ENCODE results near the gene SDHD. TPM values are rescaled to one million over a fixed set of nuclear protein-coding genes. Genes with fewer than 3 reads are reported as not detected.
A peak's percentile ranks its signal among the peaks of the same experiment; 100 is the strongest.

Gene SDHD
- total and polyA plus RNA-seq, 10 of the 15 experiments (the other 5 are each of a cell fraction or from before 2014, with no cell fraction given) = 114 to 775 (median 187) TPM

DNA sequence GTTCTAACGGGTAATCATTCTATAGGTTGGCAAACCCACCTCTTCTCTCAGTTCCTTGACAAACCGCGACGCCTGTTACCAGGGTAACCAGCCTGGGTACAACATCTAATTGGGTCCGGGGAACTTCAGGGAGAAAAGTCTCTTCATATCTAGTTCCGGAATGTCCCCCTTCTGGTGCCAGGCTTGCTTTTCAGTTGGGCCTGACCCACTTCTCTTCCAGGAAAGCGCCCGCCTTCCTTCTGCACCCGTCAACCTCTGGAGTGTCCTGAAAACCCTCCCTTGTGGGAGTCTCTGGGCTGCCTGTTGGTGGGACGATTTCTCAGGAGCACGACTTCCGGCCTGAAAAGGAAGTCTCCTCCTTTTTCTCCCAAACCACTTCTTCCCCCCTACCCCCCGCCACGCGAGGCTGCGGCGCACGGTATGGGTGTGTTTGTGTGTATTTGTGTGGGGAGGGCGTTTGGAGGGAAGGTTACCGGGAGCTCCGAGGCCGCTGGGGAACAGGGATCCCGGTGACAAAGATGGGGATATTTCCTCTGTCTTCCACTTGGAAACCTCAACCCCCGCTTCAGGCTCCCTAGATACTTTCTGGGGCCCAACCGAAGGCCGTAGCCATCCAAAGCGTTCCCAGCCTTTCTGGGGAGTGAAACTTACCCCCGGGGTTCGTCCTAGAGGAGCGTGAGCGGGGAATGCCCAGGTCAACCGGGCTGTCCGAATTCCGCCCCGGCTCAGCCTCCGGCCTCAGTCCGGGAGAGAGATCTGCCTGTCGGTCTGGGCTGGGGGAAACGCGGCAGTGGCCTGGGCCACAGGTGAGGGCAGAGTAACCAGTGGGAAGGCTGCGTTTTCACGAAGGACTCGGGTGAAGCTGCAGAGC, 12.5 kb upstream of the SDHD start, which contains the start of the genes NKAPD1 and PIH1D2:
NKAPD1 (plus strand) TSS at position 359 of the 871 bp plus-strand sequence. CDS start 1,276 bp downstream, outside the sequence.
PIH1D2 (minus strand) TSS at position 77 of the 871 bp plus-strand sequence. CDS start 843 bp downstream, outside the sequence.
- ATAC-seq = peak; percentile 92
- CTCF ChIA-PET = interaction anchor here (1.2 kb wide), 1 partner anchor 142 kb away, joined by 3 read pairs; no protein-coding TSS in a partner anchor
- peak within 1 kb of the TSS; percentile 94 for H3K4me2 ChIP-seq (ENCODE audit: control insufficient read depth, insufficient read depth)
- FAIRE-seq = peak; percentile 89
- H3K9me3 ChIP-seq (replicated peaks; ENCODE audit: control insufficient read depth, insufficient read depth, low read length) = no peaks in the 10 kb centered on the region
- 0 out of 2 replicates have a peak, but pooled peaks cover 3% of the 10 kb centered on the region for H3K4me1 ChIP-seq (ENCODE audit: control insufficient read depth, insufficient read depth, low read length)
- SMC1A ChIA-PET (ENCODE audit: uncharacterized antibody, unreplicated experiment) = interaction anchor here (1.2 to 1.6 kb wide), 2 partner anchors 10 to 12 kb away, joined by 3 to 4 read pairs; partner anchors contain the start of genes SDHD and TIMM8B
- under 1% methylated on average over 43 of the region's 43 CpGs for WGBS (ENCODE audit: insufficient coverage, insufficient replicate concordance, low lambda C conversion rate, missing lambda C conversion rate)
- no peaks in the 10 kb centered on the region for H3K36me3 ChIP-seq (ENCODE audit: control insufficient read depth in 2 of 2, insufficient read depth in 2 of 2, low read length in 1 of 2)
- peak within 1 kb of the TSS; percentile 85 for H3K4me3 ChIP-seq
- RAD21 ChIA-PET (ENCODE audit: unreplicated experiment) = no interaction called here
- no peaks in the 10 kb centered on the region for H3K27me3 ChIP-seq (replicated peaks in 1 of 2; ENCODE audit: control insufficient read depth in 2 of 2, insufficient read depth in 2 of 2, low read length in 1 of 2)
- in situ Hi-C loops (cut with MboI) (no loop called here), intact Hi-C loops (cut with micrococcal nuclease; ENCODE audit: unreplicated experiment) (loop anchor here (1.0 to 2.0 kb wide), 2 partner anchors 12 to 49 kb away; partner anchors contain the start of genes DLAT, SDHD and TIMM8B)
- H3K9ac ChIP-seq (ENCODE audit: control insufficient read depth, insufficient read depth, low read length) = peak within 1 kb of the TSS; percentile 94
- H3K27ac ChIP-seq (ENCODE audit: control insufficient read depth, insufficient read depth) = peak within 1 kb of the TSS; percentile 97
- H4K20me1 ChIP-seq (ENCODE audit: control insufficient read depth, insufficient read depth) = no peaks in the 10 kb centered on the region
- peak within 1 kb of the TSS; percentile 94 for H2AFZ ChIP-seq (ENCODE audit: control insufficient read depth, low read depth, low read length)
- DNase-seq (ENCODE audit: low read depth, low spot score) = peak; percentile 88
- no TSS peak for BruUV-seq (replicated peaks)
- POLR2A ChIA-PET = interaction anchor here (2.8 kb wide), 1 partner anchor 13 kb away, joined by 9 read pairs; the partner anchor contains the start of genes SDHD and TIMM8B
- H3K79me2 ChIP-seq (ENCODE audit: control insufficient read depth, insufficient read depth, low read length) = peaks cover 20% of the 10 kb centered on the region
- TF ChIP-seq RUNX3 (IDR thresholded peaks at IDR 0.05; ENCODE audit: low read length) = peak; percentile 89
- TF ChIP-seq EZH2 (IDR thresholded peaks at IDR 0.05; ENCODE audit: borderline replicate concordance, control insufficient read depth, low read depth, low read length) = no peak
- peak; percentile 46; the same call in 1 of the 2 replicates for TF ChIP-seq DPF2 (IDR thresholded peaks at IDR 0.05)
- TF ChIP-seq, protein P1, sequence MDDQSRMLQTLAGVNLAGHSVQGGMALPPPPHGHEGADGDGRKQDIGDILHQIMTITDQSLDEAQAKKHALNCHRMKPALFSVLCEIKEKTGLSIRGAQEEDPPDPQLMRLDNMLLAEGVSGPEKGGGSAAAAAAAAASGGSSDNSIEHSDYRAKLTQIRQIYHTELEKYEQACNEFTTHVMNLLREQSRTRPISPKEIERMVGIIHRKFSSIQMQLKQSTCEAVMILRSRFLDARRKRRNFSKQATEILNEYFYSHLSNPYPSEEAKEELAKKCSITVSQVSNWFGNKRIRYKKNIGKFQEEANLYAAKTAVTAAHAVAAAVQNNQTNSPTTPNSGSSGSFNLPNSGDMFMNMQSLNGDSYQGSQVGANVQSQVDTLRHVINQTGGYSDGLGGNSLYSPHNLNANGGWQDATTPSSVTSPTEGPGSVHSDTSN (IDR thresholded peaks at IDR 0.05; ENCODE audit: insufficient replicate concordance, low read depth, low read length) = no peak
- TF ChIP-seq SUZ12 (IDR thresholded peaks at IDR 0.05; ENCODE audit: unreplicated experiment) = no peak
- TF ChIP-seq MXI1 (IDR thresholded peaks at IDR 0.05; ENCODE audit: low read depth, low read length) = peak; percentile 84
- peak in 1 of 2 experiments; percentile 68; a peak in 1 of 4 replicates for TF ChIP-seq SRF (IDR thresholded peaks at IDR 0.05; ENCODE audit: low read depth in 2 of 2, low read length in 2 of 2)
- no peak for TF ChIP-seq STAT3 (IDR thresholded peaks at IDR 0.05; ENCODE audit: low read depth, low read length)
- TF ChIP-seq TARDBP (IDR thresholded peaks at IDR 0.05; ENCODE audit: borderline replicate concordance) = no peak
- TF ChIP-seq, protein P2, sequence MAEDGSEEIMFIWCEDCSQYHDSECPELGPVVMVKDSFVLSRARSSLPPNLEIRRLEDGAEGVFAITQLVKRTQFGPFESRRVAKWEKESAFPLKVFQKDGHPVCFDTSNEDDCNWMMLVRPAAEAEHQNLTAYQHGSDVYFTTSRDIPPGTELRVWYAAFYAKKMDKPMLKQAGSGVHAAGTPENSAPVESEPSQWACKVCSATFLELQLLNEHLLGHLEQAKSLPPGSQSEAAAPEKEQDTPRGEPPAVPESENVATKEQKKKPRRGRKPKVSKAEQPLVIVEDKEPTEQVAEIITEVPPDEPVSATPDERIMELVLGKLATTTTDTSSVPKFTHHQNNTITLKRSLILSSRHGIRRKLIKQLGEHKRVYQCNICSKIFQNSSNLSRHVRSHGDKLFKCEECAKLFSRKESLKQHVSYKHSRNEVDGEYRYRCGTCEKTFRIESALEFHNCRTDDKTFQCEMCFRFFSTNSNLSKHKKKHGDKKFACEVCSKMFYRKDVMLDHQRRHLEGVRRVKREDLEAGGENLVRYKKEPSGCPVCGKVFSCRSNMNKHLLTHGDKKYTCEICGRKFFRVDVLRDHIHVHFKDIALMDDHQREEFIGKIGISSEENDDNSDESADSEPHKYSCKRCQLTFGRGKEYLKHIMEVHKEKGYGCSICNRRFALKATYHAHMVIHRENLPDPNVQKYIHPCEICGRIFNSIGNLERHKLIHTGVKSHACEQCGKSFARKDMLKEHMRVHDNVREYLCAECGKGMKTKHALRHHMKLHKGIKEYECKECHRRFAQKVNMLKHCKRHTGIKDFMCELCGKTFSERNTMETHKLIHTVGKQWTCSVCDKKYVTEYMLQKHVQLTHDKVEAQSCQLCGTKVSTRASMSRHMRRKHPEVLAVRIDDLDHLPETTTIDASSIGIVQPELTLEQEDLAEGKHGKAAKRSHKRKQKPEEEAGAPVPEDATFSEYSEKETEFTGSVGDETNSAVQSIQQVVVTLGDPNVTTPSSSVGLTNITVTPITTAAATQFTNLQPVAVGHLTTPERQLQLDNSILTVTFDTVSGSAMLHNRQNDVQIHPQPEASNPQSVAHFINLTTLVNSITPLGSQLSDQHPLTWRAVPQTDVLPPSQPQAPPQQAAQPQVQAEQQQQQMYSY (CRISPR knock-in tag; IDR thresholded peaks at IDR 0.05) = no peak
- no peak for TF ChIP-seq NFYB (IDR thresholded peaks at IDR 0.05; ENCODE audit: insufficient read depth, low read depth, low read length)
- 0 out of 2 replicates have a peak, but pooled peaks have one; percentile 68 for TF ChIP-seq CBX5 (IDR thresholded peaks at IDR 0.05; ENCODE audit: low read depth)
- TF ChIP-seq ZZZ3 (IDR thresholded peaks at IDR 0.05; ENCODE audit: control insufficient read depth, insufficient read length, low read depth) = peak; percentile 88
- TF ChIP-seq WRNIP1 (IDR thresholded peaks at IDR 0.05; ENCODE audit: borderline replicate concordance, low read depth, low read length) = peak; percentile 97; the same call in 1 of the 2 replicates
- TF ChIP-seq RAD21 (IDR thresholded peaks at IDR 0.05; ENCODE audit: insufficient read depth, low read depth, low read length) = peak; percentile 4; the same call in 1 of the 2 replicates
- TF ChIP-seq, protein P3, sequence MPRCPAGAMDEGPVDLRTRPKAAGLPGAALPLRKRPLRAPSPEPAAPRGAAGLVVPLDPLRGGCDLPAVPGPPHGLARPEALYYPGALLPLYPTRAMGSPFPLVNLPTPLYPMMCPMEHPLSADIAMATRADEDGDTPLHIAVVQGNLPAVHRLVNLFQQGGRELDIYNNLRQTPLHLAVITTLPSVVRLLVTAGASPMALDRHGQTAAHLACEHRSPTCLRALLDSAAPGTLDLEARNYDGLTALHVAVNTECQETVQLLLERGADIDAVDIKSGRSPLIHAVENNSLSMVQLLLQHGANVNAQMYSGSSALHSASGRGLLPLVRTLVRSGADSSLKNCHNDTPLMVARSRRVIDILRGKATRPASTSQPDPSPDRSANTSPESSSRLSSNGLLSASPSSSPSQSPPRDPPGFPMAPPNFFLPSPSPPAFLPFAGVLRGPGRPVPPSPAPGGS (IDR thresholded peaks at IDR 0.05; ENCODE audit: borderline replicate concordance, insufficient read depth, low read depth, low read length, poor library complexity, severe bottlenecking) = no peak
